ENCODE results near the gene CARD9.

Gene CARD9

GRCh38 chr9:136345281-136346156 lies 27.9 kb downstream of the CARD9 start:
- no peak for DNase-seq

DNA sequence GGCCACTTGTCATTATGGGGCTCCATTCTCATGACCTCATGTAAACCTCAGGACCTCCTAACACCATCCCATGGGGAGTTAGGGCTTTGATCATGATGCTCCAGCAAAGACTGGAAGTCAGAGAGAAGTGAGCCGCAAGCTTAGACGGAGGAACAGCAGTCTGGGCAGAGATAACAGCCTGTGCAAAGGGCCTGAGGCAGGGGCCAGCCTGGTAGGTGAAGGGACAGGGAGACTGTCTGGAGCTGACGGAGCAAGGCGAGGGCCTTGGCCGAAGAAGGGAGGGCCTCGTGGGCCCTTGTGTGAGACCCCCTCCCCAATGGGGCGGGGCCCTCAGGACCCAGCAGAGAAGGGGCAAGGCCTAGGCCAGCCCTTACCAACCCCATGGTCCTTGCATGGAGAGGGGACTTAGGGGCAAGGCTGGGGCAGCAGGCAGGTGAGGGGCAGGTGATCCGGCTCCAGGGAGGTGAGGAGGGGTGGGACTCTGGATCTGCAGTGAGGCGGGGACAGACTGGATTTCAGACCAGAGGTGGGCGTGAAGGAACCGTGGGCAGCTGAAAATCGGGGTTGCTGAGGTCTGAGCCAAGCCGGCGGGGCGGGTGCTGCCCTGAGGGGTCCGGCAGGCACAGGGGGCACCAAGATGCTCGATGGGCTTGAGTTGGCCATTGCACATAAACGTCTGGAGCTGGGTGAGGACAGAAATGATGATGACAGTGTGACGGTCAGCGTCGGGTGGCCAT lies 28.8 kb downstream of the CARD9 start:
- no peak for DNase-seq

DNA sequence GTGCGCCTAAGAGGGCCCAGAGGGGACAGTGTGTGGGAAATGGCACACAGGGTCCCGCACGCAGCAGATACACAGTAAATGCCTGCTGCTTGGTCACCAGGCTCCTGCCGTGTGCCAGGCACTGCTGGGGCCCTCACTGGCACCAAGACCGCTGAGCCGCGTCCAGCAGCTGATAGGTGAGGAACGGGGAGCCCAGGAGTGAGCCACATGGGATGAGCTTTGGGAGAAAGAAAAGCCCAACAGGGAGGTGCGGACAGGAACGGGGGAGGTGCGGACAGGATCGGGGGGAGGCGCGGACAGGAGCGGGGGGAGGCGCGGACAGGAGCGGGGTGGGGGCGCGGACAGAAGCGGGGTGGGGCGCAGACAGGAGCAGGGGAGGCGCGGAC lies 29.6 kb downstream of the CARD9 start:
- DNase-seq = no peak

- DNase-seq = no peak
These were observed 30.2 kb downstream of the CARD9 start for GRCh38 chr9:136343121-136343883.

DNA sequence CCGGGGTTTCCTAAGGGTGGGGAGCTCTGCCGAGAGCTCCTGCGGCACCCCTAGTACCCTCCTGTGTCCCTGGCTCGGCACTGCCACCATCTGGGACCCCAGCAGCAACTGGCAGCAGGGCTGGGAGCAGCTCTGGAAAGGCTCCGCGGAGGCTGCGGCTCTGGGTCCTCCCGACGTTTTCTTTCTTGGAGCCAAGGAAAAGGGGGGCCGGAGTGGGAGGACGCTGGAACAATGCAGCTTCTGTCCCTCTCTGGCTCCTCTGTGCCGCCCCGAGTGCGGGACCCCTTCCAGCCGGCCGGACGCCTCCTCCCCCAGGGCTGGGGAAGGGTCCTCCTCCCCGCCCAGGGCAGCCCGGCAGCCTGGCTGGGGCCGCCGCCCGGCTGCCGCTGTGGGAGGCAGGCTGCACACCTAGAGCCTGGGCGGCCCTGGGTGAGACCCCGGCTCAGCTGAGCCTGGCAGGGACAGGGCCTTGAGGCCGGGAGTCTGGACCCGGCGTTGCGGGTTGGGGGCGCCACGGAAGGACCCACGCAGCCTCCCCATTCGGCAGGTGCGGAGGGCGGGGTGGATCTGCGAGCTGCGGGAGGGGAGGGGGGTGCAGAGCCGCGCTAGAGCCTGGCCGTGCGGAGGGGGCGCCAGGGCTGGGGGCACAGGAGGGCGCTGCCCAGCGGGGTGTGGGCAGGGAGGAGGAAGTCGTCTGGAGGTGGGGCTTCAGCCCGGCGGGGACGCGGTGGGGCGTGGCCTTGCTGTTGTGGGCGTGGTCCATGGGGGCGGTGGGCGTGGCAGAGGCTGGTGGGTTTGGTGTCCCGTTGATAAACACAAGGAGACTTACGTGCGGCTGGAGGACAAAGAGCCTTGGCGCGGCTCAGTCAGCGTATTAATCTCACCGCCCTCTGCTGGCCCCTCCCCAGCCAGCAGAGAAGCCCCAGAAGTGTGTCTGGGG lies 31.0 kb downstream of the CARD9 start:
- peak; percentile 90 for DNase-seq

DNA sequence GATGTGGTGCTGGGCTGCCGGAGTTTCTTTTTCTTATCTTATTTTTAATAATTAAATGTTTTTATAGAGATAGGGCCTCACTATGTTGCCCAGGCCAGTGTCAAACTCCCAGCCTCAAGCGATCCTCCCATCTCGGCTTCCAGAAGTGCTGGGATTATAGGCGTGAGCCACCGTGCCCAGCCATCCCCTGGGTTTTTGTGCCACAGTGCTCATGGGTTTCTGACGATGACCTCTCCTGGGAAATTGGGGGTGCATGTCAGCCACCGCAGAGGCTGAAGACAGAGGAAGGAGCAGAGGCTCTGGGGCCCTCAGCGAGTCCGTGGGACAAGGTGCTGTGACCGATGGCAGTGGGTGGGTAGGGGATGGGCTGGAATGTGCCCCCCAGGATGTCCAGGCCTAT lies 31.7 kb downstream of the CARD9 start:
- DNase-seq = no peak

GRCh38 chr9:136341042-136341655 lies 32.3 kb downstream of the CARD9 start:
- DNase-seq = no peak

DNA sequence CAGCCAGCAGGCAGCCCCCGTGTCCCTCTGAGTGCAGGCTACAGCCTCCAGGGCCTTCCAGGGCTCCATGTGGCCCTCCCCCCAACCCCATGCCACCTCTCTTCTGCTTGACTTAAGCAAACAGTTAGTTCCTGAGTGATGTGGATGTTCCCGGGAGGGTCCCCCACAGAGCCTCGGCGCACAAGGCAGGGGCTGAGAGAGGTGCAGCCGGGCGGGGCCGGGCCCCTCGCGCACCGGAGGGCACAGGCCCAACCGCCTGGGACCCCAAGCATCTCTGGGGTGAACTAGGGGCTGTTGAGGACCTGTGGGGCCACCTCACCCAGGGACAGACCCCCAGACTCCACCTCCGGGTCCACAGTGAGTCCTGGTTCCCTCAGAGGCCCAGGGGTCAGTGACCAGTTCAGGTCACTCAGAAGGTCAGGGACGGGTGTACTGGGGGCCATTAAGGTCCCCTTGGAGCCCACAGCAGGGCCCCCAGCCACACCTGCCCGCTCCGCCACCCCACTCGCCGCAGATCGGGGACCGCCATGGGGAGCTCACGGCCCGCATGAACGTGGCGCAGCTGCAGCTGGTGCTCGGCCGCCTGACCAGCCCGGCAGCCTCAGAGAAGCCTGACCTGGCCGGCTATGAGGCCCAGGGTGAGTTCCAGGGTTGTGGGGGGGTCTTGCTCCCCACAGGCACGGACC lies 33.0 kb downstream of the CARD9 start:
- no peak for DNase-seq

DNA sequence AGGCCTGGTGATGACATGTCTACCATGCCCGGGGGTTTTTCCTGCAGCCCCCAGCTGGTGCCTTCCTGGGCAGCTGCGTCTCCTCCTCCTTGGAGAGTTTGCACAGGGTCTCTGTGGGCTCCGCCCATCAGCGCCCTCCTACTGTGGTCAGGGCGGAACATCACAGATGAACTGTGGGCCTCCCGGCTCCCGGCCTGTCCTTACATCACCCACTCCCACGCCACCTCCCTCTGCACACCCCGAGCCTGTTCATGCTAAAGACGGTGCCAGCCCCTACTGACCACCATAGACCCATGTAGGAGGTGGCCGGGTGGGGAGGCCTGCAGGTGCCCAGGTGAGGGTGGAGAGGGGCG lies 33.5 kb downstream of the CARD9 start:
- DNase-seq = no peak

DNA sequence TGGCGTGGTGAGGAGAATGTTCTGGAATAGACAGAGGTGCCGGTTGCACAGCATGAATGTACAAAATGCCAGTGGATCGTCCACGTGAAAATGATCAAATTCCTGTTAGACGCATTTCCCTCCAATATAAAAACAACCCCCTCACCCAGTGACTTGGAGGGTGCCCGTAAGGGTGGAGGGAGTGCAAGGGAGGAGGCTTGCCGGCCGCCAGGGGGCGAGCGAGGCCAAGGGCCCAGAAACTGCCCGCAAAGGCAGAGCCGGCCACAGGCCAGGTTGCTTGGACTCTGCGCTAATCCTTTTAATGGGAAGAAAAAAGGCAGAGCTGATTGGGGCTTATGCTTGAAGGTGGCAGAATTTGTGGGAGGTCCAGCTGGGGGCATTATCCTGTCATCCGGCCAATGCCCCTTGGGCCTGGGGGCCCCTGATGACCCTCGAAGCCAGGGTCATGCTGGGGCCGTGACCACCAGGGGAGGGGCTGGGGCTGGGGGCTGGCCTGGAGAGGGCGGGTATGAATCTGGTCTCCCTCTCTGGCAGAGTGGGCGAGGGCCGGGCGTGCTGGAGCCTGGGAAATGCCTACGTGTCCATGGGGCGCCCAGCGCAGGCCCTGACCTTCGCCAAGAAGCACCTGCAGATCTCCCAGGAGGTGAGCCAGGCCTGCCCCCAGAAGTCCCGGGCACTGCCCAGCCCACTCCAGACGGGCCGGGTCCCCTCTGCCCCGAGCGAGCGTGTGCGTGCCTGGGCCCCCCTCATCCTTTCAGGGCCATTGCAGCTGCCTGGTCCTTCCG lies 34.1 kb downstream of the CARD9 start:
- DNase-seq = peak; percentile 54

GRCh38 chr9:136338511-136338910 lies 35.0 kb downstream of the CARD9 start:
- no peak for DNase-seq

DNA sequence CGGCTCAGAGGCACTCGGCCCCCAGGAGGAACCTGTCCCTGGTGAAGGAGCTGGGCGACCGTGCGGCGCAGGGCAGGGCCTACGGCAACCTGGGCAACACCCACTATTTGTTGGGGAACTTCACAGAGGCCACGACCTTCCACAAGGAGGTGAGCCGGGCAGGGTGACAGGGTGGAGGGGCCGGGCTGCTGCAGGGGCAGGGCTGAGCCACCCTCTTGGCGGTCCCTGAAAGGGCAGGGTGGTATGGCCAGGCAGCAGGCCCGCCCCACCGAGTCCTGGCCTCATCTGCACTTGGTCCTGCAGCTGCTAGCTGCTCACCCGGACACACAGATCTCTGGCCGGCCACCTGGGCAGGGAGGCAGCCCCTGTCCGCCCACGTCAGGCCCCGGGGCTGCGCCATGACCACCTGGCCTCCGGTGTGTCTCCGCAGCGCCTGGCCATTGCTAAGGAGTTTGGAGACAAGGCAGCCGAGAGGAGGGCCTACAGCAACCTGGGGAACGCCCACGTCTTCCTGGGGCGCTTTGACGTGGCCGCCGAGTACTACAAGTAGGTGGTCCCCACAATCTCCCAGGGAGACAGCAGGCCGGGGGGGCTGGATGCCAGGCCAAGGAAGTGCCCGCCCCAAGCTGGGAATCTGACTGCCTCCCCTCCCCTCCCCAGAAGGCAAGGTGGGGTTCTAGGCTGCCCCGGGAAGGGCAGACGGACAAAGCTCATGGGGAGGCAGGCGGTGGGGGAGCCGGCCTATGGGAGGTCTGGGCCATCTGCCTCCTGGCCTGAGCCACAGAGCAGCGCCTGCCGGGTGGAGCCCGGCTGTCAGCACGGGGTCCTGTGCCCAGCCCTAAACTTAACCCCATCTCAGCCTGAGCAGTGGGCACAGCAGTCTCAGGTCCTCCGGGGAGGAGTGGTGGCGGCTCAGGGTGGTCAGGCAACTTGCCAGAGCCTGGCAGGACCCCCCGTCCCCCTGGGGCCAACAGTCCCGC lies 35.8 kb downstream of the CARD9 start:
- no peak for DNase-seq

GRCh38 chr9:136336881-136337280 lies 36.6 kb downstream of the CARD9 start:
- no peak for DNase-seq

DNA sequence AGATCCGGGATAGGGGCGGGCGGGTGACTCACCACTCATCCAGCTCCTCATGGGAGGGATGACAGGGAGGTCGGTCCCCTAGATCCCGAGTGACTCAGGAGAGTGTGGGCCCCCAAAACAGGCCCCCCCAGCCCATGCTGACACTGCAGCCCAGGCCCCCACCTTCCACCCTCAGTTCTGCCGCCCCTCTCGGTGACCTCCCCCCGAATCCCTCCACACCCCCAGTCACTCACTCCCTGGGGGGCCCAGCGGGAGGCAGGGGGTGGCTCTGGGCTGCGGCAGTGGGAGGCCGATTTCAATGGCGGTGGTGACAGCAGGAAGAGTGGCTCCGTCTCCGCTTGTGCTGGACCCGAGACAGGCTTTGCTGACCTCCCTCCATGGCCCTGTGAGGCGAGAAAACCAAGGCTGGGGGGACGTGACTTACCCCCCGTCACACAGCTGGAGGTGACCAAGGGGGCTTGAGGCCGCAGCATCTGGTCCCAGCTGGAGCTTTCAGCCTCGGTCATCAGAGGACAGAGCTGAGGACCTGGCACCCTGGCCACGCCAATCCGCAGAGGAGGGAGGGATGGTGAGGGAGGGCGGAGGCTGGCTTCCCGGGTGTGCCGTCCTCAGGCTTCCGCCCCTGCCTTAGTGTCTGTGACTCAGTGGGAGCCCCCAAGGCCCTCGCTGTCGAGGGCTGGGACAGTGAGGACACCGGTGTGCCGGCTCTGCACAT lies 37.2 kb downstream of the CARD9 start:
- DNase-seq = no peak

- no peak for DNase-seq
These were observed 37.9 kb downstream of the CARD9 start for GRCh38 chr9:136335296-136336155.

DNA sequence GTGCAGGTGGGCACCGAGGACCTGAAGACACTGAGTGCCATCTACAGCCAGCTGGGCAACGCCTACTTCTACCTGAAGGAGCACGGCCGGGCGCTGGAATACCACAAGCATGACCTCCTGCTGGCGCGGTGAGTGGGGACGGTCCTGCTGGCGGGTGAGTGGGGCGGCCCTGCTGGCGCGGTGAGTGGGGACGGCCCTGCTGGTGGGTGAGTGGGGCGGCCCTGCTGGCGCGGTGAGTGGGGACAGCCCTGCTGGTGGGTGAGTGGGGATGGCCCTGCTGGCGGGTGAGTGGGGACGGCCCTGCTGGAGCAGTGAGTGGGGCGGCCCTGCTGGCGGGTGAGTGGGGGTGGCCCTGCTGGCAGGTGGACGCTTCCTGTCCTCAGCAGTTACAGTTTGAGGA lies 38.9 kb downstream of the CARD9 start:
- no peak for DNase-seq

- no peak for DNase-seq
These were observed 40.0 kb downstream of the CARD9 start for GRCh38 chr9:136333486-136333885.

GRCh38 chr9:136333045-136333444 lies 40.4 kb downstream of the CARD9 start:
- no peak for DNase-seq
